Activated naive CD4-positive, alpha-beta T cell treated with anti-CD3 and anti-CD28 coated beads, Interleukin-2, amount 50 U/mL, for 16 hours (primary cell): ENCODE measurements around the gene PAM.
"Not testable (repeated sequence)": the region's sequence is repeated elsewhere in the genome, so short reads cannot be mapped to it uniquely, and the experiment has no call there.

Experiments
- DNase-seq: peaks from one replicate; pipeline ENCODE4 v3.0.0-alpha.2; 2020

The PAM gene

GRCh38 chr5:102946414-102946813 is 191.3 kb downstream of the PAM start:
- DNase-seq, result no peak

DNA sequence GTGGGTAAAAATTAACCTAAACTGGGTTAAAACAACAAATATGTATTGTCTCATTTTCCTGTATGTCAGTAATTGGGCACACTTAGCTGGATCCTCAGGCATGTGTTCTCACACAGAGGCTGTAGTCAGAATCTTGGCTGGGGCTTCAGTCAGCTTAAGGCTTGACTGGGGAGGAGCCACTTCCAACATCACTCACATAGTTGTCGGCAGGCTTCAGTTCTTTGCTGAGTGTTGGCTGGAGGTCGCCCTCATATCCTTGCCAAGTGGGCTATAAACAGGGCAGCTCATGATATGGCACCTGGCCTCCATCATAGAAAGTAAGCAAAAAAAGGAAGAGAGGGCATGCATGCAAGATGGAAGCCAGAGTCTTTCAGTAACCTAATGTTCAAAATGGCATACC is 191.9 kb downstream of the PAM start:
- DNase-seq, result no peak

GRCh38 chr5:102955488-102955887 is 200.4 kb downstream of the PAM start:
- DNase-seq, result no peak

GRCh38 chr5:102956599-102956998 is 201.5 kb downstream of the PAM start:
- DNase-seq, result no peak

DNA sequence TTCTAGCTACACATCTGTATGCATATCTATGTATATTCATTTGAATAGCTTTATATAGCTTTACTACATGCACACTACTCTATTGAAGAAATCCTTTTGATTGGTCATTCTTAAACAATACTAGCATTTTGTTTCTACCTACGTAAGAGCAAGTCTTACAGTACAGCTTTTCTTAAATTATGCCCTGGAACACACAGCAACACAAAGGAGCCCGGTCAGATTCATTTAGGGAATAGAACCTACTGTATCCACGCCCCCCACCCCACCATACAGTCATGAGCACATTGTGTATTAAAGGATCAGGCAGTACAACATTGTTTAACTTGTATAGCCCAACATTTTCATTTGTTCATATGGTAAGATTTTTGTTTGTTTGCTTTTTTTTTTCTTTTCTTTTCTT is 202.0 kb downstream of the PAM start:
- no peak for DNase-seq

GRCh38 chr5:102958481-102959011 is 203.4 kb downstream of the PAM start:
- DNase-seq, result no peak

GRCh38 chr5:102959055-102959454 is 203.9 kb downstream of the PAM start:
- no peak for DNase-seq

- DNase-seq, result no peak
Observed at GRCh38 chr5:102961671-102962070, 206.6 kb downstream of the PAM start.

DNA sequence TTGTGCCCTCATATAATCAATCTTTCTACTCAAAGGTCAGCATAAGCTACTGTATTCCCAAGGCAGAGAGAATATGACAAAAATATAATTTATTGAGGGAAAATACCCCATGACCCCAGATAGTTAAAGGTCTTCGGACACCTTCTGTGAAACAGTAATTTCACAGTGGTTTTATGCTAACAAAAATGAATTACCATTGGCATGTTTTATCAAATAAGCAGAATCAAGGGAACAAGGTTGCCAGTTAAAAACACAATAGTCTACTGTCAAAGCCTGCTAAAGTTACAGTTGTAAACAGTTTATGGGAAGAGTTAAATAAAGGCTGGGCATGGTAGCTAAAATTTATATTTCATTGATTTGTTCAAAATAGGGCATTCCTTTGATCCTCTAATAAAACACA is 210.5 kb downstream of the PAM start:
- DNase-seq, result no peak

- no peak for DNase-seq
Observed at GRCh38 chr5:102969641-102970040, 214.5 kb downstream of the PAM start.

- DNase-seq, result no peak
Observed at GRCh38 chr5:102971676-102972293, 216.7 kb downstream of the PAM start.

GRCh38 chr5:102974177-102974576 is 219.1 kb downstream of the PAM start:
- DNase-seq, result no peak

DNA sequence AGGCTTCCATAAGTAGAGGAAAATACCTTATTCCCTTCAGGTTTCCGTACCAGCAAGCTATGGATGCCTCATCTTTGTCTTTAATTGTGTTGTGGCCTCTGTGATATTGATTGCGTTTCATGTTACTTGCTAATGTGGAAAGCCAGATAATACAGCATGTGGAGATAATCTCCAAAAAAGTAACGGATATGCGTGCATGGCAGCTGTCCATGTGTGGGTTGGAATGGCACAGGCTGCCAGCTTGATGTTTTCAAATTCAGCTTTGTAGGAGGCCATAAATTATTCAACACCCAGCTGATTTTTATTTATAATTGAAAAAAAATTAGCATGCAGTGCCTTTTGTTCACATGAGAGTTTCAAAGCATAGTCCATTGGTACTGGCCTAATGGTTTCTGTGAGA is 219.9 kb downstream of the PAM start:
- no peak for DNase-seq

GRCh38 chr5:102975457-102976182 is 220.5 kb downstream of the PAM start:
- no peak for DNase-seq

- no peak for DNase-seq
Observed at GRCh38 chr5:102981957-102982635, 227.0 kb downstream of the PAM start.

DNA sequence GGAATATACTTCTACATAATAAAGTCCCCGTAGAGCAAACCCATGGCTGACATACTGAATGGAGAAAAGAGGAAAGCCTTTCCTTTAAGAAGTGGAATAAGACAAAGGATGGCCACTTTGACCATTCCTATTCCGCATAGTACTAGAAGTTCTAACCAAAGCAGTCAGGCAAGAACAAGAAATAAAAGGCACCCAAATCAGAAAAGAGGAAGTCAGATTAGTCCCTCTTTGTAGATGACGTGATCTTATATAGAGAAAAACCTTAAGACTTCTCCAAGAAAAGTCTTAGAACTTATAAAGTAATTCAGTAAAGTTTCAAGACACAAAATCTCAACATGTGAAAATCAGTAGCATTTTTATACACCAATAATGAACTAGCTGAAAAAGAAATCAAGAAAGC is 231.0 kb downstream of the PAM start:
- no peak for DNase-seq

DNA sequence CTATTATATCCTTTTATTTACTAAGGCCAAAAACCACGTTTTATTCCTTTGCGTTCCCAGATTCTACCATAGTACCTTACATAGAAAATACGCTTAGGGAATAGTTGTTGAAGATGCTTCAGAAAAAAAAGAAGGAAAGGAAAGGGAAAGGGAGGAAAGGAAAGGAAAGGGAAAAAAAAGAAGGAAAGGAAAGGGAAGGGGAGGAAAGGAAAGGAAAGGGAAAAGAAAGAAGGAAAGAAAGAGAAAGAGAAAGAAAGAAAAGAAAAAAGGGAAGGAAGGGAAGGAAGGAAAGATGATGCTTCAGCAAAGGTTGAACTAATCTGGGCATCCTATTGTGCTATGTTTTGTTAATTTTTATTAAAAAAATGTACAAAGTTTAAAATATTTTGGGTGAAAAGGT is 233.4 kb downstream of the PAM start:
- DNase-seq, result no peak

DNA sequence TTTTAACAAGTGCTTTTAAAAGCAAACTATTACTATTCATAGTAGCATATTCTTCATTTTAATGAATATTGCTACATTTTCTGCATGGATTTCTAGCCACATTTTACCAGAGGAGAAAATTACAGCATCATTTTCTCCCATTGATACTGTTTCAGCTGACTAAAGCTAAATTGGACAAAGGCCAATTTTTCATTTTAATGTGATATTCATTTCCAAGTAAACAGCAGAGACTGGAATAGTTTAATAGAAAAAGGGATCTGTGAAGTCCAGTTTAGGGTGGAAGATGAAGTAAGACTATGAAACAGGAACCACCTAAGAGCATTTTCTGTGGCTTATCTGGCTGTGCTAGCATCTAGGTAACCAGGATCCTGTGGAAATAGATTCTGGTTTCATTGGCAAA is 236.7 kb downstream of the PAM start:
- no peak for DNase-seq

DNA sequence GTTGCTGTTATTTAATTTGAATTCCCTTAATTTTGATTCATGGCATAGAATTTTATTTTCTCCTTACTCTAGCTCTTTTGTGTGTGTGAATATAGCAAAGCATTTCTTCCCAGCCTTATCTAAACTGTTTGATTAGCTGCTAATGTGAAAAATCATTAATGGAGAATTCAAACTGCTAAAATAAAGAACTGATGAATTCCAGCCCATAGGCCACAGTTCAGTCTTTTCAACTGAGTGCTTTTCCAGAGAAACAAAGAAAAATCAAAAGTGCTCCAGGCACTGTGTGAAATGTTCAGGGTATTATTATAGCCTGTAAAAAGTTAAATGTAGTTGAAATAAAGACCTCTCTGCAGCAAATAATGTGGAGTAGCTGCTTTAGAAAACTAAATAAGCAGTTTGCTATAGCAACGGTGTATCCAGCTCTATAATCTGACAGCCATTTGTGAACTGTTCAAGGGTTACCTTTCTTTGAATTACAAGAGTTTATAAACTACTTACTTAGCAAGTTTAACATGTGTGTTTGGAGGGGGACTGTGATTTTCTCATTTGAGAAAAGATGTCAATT is 241.0 kb downstream of the PAM start:
- no peak for DNase-seq

- no peak for DNase-seq
Observed at GRCh38 chr5:102998224-102998623, 243.1 kb downstream of the PAM start.

DNA sequence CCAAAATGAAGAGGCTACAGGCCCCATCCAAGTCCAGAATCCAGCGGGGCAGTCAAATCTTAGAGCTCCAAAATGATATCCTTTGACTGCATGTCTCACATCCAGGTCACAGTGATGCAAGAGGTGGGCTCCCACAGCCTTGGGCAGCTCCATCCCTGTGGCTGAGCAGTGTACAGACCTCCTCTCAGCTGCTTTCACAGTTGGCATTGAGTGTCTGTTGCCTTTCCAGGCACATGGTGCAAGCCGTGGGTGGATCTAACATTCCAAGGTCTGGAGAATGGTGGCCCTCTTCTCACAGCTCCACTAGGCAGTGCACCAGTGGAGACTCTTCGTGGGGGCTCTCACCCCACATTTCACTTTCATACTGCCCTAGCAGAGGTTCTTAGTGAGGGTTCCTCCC is 244.1 kb downstream of the PAM start:
- DNase-seq, result no peak

DNA sequence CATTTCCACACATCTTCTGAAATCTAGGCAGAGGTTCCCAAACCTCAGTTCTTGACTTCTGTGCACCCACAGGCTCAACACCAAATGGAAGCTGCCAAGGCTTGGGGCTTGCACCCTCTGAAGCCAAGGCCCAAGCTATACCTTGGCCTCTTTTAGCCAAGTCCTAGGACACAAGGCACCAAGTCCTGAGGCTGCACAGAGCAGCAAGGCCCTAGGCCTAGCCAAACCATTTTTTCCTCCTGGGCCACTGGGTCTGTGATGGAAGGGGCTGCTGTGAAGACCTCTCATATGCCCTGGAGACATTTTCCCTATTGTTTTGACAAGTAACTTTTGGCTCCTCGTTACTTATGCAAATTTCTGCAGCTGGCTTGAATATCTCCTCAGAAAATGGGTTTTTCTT is 244.5 kb downstream of the PAM start:
- DNase-seq, result not testable (repeated sequence)

- no peak for DNase-seq
Observed at GRCh38 chr5:103000089-103000488, 245.0 kb downstream of the PAM start.

GRCh38 chr5:103003872-103004271 is 248.8 kb downstream of the PAM start:
- no peak for DNase-seq
